ENCODE results near the gene ALCAM.

DNA sequence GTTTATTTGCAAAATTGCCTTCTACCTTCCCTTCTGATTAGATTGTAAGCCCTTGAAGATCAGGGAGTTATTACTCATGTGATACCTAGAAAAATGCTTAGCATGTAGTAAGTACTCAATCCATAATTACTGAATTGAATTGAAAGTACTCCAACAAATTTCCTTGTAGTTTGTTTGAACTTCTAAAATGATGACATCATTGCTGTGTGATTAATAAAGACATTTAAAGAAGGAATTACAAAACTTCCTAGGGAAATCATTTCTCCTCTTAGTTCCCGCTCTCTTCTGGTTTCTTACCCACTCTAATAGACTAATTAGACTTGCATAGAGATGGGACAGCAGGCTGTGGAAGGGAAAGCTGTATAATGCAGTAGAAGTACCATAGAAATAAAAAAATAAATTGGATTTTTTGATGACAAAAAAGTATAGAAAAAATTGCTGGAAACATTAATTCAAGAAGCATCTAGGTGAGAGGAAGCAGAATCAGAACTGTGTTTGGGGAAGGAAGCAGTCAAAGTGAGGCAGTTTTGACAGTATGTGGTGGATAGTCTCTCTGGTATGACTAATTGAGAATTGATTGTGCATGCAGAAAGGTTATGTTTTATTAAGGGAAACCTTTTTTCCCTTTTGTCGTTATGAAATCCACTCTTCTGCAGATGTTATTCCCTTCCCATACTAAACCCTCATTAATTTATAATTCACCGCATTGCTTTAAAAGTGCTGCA lies 93.0 kb downstream of the ALCAM start:
- TF ChIP-seq POLR2AphosphoS5 (IDR thresholded peaks at IDR 0.05; ENCODE audit: borderline replicate concordance, low read depth, low read length) (peak; percentile 40; the same call in 1 of the 2 replicates), EZH2 (IDR thresholded peaks at IDR 0.05) (no peak), FOXP2 (optimal IDR thresholded peaks at IDR 0.05; ENCODE audit: control extremely low read depth, extremely low read length, insufficient read depth) (no peak)

All from SK-N-MC (cell line).